A549 (cell line): Measurements from ENCODE around the gene HSP90AA1. TPM values are rescaled to one million over a fixed set of nuclear protein-coding genes. Genes with fewer than 3 reads are reported as not detected.
"Not testable (repeated sequence)": the region's sequence is repeated elsewhere in the genome, so short reads cannot be mapped to it uniquely, and the experiment has no call there.

ENCODE experiments used
- ATAC-seq, 2 experiments: fragments of 200-7000 bp in 1 of 2; fragments of >200 bp in 1 of 2; cut with Nextera tagmentation in 1 of 2; cut with Tn5 transposase in 1 of 2; 3 replicates each; pipeline versions ENCODE4 v1.8.0 to v1.9.1; 2018 to 2020; ENCODE audit warnings: mild to moderate bottlenecking in 1 of 2, moderate library complexity in 1 of 2
- CTCF ChIA-PET: fragments of 300-600 bp; sonication (Branson Sonifier 250); formaldehyde crosslinking; extraction: SDS; loops from one replicate; lab custom pipeline; 2021; ENCODE audit warnings: antibody characterized with exemption, inconsistent platforms; lab: Yijun Ruan, JAX
- POLR2A ChIA-PET: fragments of 350-600 bp; formaldehyde crosslinking; extraction: SDS; loops from one replicate; lab custom pipeline; 2021; ENCODE audit warnings: antibody characterized with exemption, inconsistent platforms; lab: Yijun Ruan, JAX
- DNase-seq, 2 experiments: peaks; one replicate each; pipeline versions ENCODE4 v3.0.0 to v3.0.0-alpha.2; 2011 to 2016; ENCODE audit warnings: low read depth in 1 of 2, low spot score in 1 of 2
- FAIRE-seq: peaks from 2 replicates; lab custom pipeline; 2011; peaks lifted over from hg19 to GRCh38; lab: Jason Lieb, UNC
- H3K27ac ChIP-seq, 2 experiments: fragments of >200 bp; sonication (Bioruptor Twin); formaldehyde crosslinking; 3 replicates each; pipeline ENCODE4 v1.5.1; 2016 to 2017
- H3K4me1 ChIP-seq: fragments of >200 bp; sonication (Bioruptor Twin); formaldehyde crosslinking; 3 replicates; pipeline ENCODE4 v1.6.1; 2016
- H3K4me2 ChIP-seq: fragments of >200 bp; sonication (Bioruptor Twin); formaldehyde crosslinking; 3 replicates; pipeline ENCODE4 v1.6.1; 2016
- H3K4me3 ChIP-seq: fragments of >200 bp; sonication (Bioruptor Twin); formaldehyde crosslinking; 3 replicates; pipeline ENCODE4 v1.5.1; 2016
- H3K9me3 ChIP-seq: fragments of >200 bp; sonication (Bioruptor Twin); formaldehyde crosslinking; 3 replicates; pipeline ENCODE4 v1.6.1; 2016
- BCL3 ChIP-seq: fragments of >200 bp; sonication (Bioruptor Twin); formaldehyde crosslinking; IDR thresholded peaks from 3 replicates; pipeline ENCODE4 v1.6.1; 2016
- CBX8 ChIP-seq: fragments of 200-600 bp; sonication (generic); IDR thresholded peaks from 2 replicates; pipeline ENCODE4 v1.6.1; 2016
- EHF ChIP-seq: fragments of 250-450 bp; sonication (Bioruptor Pico); IDR thresholded peaks from 2 replicates; pipeline ENCODE4 v1.5.0; 2020; ENCODE audit warnings: mild to moderate bottlenecking
- EHMT2 ChIP-seq: fragments of 200-600 bp; sonication (generic); IDR thresholded peaks from 2 replicates; pipeline ENCODE4 v1.6.1; 2016; ENCODE audit warnings: antibody characterized with exemption, low read depth, mild to moderate bottlenecking, moderate library complexity
- FOSL2 ChIP-seq, 2 experiments: fragments of 450-650 bp in 1 of 2; fragments of >200 bp in 1 of 2; sonication (Bioruptor Twin) in 1 of 2; formaldehyde crosslinking; IDR thresholded peaks; 2 replicates each; pipeline versions ENCODE4 v1.5.0 to v1.6.1; 2016 to 2020; ENCODE audit warnings: mild to moderate bottlenecking in 1 of 2, moderate library complexity in 1 of 2
- FOXS1 ChIP-seq: fragments of 250-450 bp; sonication (Bioruptor Pico); IDR thresholded peaks from 2 replicates; pipeline ENCODE4 v1.5.0; 2020; ENCODE audit warnings: mild to moderate bottlenecking, moderate library complexity
- HDAC2 ChIP-seq: fragments of 200-600 bp; sonication (generic); IDR thresholded peaks from 2 replicates; pipeline ENCODE4 v1.6.1; 2016
- HEYL ChIP-seq: fragments of 250-450 bp; sonication (Bioruptor Pico); IDR thresholded peaks from 2 replicates; pipeline ENCODE4 v1.8.0; 2021; ENCODE audit warnings: mild to moderate bottlenecking, moderate library complexity
- HOXA7 ChIP-seq: fragments of 250-450 bp; sonication (Bioruptor Pico); IDR thresholded peaks from 2 replicates; pipeline ENCODE4 v1.5.0; 2020; ENCODE audit warnings: mild to moderate bottlenecking, moderate library complexity
- MYC ChIP-seq: IDR thresholded peaks from 2 replicates; pipeline ENCODE4 v1.6.1; 2012; ENCODE audit warnings: mild to moderate bottlenecking, inconsistent platforms, low read length, improper control_type of control experiment, borderline replicate concordance
- PHF8 ChIP-seq: fragments of 200-600 bp; sonication (generic); IDR thresholded peaks from 2 replicates; pipeline ENCODE4 v1.6.1; 2016; ENCODE audit warnings: low read depth, mild to moderate bottlenecking, antibody characterized with exemption, moderate library complexity, borderline replicate concordance
- RARB ChIP-seq: fragments of 250-450 bp; sonication (Bioruptor Pico); IDR thresholded peaks from 2 replicates; pipeline ENCODE4 v1.8.0; 2021; ENCODE audit warnings: mild to moderate bottlenecking, moderate library complexity
- RNF2 ChIP-seq: fragments of 200-600 bp; sonication (generic); IDR thresholded peaks from 2 replicates; pipeline ENCODE4 v1.6.1; 2016; ENCODE audit warnings: low read depth, mild to moderate bottlenecking, antibody characterized with exemption, moderate library complexity, borderline replicate concordance
- SMC3 ChIP-seq: fragments of >200 bp; sonication (Bioruptor Twin); formaldehyde crosslinking; IDR thresholded peaks from 3 replicates; pipeline ENCODE4 v1.6.1; 2018; ENCODE audit warnings: inconsistent platforms
- TP53 ChIP-seq: fragments of 250-450 bp; sonication (Bioruptor Pico); IDR thresholded peaks from 2 replicates; pipeline ENCODE4 v1.5.0; 2021; ENCODE audit warnings: mild to moderate bottlenecking, moderate library complexity
- ZC3H11A ChIP-seq: fragments of 450-650 bp; IDR thresholded peaks from 2 replicates; pipeline ENCODE4 v1.6.1; 2014; ENCODE audit warnings: antibody characterized with exemption, mild to moderate bottlenecking
- ZNF302 ChIP-seq: fragments of 250-450 bp; sonication (Bioruptor Pico); IDR thresholded peaks from 2 replicates; pipeline ENCODE4 v1.9.0; 2021; ENCODE audit warnings: inconsistent platforms, mild to moderate bottlenecking, moderate library complexity
- ZSCAN20 ChIP-seq: fragments of 250-450 bp; sonication (Bioruptor Pico); IDR thresholded peaks from 2 replicates; pipeline ENCODE4 v1.8.0; 2022; ENCODE audit warnings: mild to moderate bottlenecking, moderate library complexity
- WGBS: methylation state at CpG from one replicate; pipeline ENCODE4 v1.1.6; 2017; ENCODE audit errors: missing lambda C conversion rate; 5-methylcytosine and 5-hydroxymethylcytosine counted together
- polyA plus RNA-seq, 4 experiments: library from polyadenylated mRNA; depleted of rRNA in 3 of 4; stranded (reverse); fragments of >200 nt; fragmentation: RNase III in 1 of 4; extraction: RNeasy Plus Mini Kit Qiagen cat#74134 plus additional on column Dnase treatment in 1 of 4; gene quantifications; 2 replicates in 3 of 4; 3 replicates in 1 of 4; pipeline ENCODE4 v1.2.3, GENCODE V29; 2011 to 2017
- TF ChIP-seq, protein P1 (sequence below): IDR thresholded peaks from 2 replicates; pipeline ENCODE4 v1.6.1; 2012; ENCODE audit warnings: low read depth, borderline replicate concordance
- TF ChIP-seq, protein P2 (sequence below): IDR thresholded peaks from 2 replicates; pipeline ENCODE4 v1.6.1; 2012
- TF ChIP-seq, protein P3 (sequence below): fragments of 200-600 bp; sonication (generic); IDR thresholded peaks from 2 replicates; pipeline ENCODE4 v1.6.1; 2016; ENCODE audit warnings: antibody characterized with exemption, mild to moderate bottlenecking, moderate library complexity

The HSP90AA1 gene
- polyA plus RNA-seq, 2 of the 4 experiments (the other 2 are of a cell fraction), result 1,087 to 1,864 TPM

DNA sequence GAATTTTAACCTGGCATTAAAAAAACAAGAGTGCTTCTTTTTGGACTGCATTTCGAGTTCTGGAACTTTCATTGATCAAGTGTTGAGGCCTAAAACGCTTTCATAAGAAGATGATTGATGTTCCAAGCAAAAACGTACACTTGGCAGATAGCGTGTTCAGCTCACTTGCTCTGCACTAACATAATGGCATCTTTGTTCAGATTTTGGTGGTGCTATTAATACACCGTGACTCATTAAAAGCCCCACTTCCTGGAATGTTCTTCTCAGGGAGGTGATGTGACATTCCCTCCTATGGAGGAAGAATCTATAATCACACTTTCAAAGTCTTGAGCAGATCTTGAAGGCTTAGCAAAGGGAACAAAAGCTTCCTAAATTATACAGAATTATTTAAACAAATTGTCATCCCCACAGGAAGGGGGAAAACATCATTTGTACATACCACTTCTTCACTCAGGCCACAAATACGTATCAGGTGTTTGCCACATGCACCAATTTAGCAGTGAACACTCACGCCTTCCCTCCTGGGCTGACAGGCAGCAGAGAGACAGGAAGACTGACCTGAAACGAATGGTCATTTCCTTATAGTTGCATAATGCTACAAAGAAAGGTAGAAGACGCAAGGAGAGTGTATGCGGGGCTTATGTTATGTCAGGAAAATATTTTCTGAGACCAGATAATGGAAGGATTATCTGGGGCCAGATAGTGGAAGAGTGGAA, 15.4 kb downstream of the HSP90AA1 start (continued):
- no peak for TF ChIP-seq HDAC2

DNA sequence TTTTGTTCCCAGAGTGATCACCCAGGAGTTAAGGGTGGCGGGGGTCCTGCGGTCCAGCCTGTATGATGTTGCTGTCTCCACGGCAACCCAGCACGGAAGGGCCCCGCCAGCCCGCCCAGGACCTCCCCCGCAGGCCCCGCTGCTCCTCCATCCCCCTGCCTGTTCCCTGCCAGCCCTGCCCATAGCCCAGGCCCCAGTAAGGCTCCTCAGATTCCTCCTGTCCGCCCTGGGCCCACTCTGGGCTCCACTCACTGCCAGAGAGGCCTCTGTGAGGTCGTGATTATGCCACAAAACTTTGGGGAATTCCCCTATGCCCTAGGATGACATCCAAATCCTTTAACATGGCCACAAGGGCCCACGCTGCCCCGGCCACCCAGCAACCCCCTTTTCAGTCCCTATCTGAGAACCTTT, 20.8 kb downstream of the HSP90AA1 start:
- POLR2A ChIA-PET, result interaction anchor here (0.9 kb wide), 1 partner anchor 31 kb away, joined by 3 read pairs; no protein-coding TSS in a partner anchor
- ATAC-seq (peak; percentile 7 to 17; a peak in 1 of 6 replicates), FAIRE-seq (no peak), DNase-seq (no peak)
- H3K4me3 ChIP-seq, result no peak overlapping the region
- 0 out of 3 replicates have a peak, but pooled peaks cover 2% of the 10 kb centered on the region for H3K9me3 ChIP-seq
- 79% methylated on average over 9 of the region's 12 CpGs for WGBS
- CTCF ChIA-PET, result interaction anchor here (0.6 to 4.0 kb wide), 5 partner anchors 30 to 291 kb away, joined by 3 to 29 read pairs (median 3); no protein-coding TSS in a partner anchor
- TF ChIP-seq SMC3, result no peak
- TF ChIP-seq ZSCAN20 (CRISPR knock-in tag), result no peak
- TF ChIP-seq EHMT2, result no peak
- no peak for TF ChIP-seq PHF8
- no peak for TF ChIP-seq FOSL2 (IDR thresholded peaks at IDR 0.05)
- TF ChIP-seq FOSL2 (CRISPR knock-in tag; IDR thresholded peaks at IDR 0.05), result no peak
- TF ChIP-seq ZC3H11A, result no peak
- no peak for TF ChIP-seq FOXS1 (CRISPR knock-in tag)
- no peak for TF ChIP-seq EHF (CRISPR knock-in tag)
- no peak for TF ChIP-seq CBX8
- TF ChIP-seq BCL3, result no peak
- H3K4me2 ChIP-seq, result no peak overlapping the region
- H3K4me1 ChIP-seq, result no peaks in the 10 kb centered on the region
- H3K27ac ChIP-seq, result no peak overlapping the region

DNA sequence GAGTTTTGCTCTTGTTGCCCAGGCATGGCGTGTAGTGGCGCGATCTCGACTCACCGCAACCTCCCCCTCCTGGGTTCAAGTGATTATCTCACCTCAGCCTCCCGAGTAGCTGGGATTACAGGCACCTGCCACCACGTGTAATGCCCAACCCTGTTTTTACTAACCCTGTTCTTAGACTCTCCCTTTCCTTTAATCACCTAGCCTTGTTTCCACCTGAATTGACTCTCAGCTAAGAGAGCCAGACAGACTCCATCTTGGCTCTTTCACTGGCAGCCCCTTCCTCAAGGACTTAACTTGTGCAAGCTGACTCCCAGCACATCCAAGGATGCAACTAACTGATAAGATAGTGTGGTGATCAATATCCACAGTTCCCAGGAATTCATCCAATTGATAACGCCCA, 22.3 kb downstream of the HSP90AA1 start:
- H3K4me3 ChIP-seq, FAIRE-seq, H3K27ac ChIP-seq, H3K4me1 ChIP-seq, POLR2A ChIA-PET, H3K4me2 ChIP-seq, ATAC-seq, DNase-seq, H3K9me3 ChIP-seq: not testable (repeated sequence)
- CTCF ChIA-PET, result interaction anchor here (1.0 to 4.0 kb wide), 8 partner anchors 9 to 296 kb away, joined by 3 to 29 read pairs (median 6); no protein-coding TSS in a partner anchor
- 91% methylated on average over 8 of the region's 8 CpGs for WGBS

DNA sequence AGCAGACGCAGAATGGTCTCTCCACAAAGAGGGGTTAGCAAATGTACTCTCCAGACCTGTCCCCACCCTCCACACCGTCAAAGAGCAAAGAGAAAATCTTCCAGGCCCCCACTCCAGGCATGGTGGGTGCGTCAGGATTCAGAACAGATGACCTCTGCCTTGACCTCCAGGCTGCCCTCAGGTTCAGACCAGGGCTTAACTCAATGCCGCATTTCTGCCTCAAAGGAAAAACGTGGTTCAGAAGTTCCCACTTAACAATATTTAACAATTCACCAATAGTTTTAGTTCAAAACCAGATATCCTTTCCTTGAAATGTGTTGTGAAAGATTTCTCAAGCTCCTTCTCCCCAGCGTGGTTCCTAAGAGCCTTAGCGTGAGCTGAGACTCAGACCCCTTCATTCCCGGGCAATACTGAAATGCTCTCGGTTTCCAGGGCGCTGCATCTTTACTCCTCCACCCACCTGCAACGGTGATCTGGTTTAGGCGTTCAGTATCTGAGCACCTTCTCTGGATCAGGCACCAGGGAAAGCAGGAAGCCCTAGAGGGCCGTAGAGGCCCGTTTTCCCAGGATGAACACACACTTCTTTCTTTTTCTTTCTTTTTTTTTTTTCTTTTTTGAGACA, 22.9 kb downstream of the HSP90AA1 start:
- H3K4me1 ChIP-seq, result no peaks in the 10 kb centered on the region
- no peak for FAIRE-seq
- no peak overlapping the region for H3K27ac ChIP-seq
- no peak overlapping the region for H3K4me2 ChIP-seq
- ATAC-seq, result no peak
- 81% methylated on average over 14 of the region's 14 CpGs for WGBS
- 0 out of 3 replicates have a peak, but pooled peaks cover 2% of the 10 kb centered on the region for H3K9me3 ChIP-seq
- H3K4me3 ChIP-seq, result no peak overlapping the region
- ChIA-PET CTCF (interaction anchor here (0.7 to 4.0 kb wide), 17 partner anchors 10 to 357 kb away, joined by 3 to 29 read pairs (median 4); no protein-coding TSS in a partner anchor), POLR2A (no interaction called here)
- DNase-seq, result no peak
- TF ChIP-seq HEYL (CRISPR knock-in tag) (no peak), MYC (no peak), ZNF302 (no peak), RNF2 (no peak), RARB (CRISPR knock-in tag) (no peak), HOXA7 (CRISPR knock-in tag) (no peak), TP53 (no peak), HDAC2 (no peak), BCL3 (no peak)
- TF ChIP-seq, protein P1, sequence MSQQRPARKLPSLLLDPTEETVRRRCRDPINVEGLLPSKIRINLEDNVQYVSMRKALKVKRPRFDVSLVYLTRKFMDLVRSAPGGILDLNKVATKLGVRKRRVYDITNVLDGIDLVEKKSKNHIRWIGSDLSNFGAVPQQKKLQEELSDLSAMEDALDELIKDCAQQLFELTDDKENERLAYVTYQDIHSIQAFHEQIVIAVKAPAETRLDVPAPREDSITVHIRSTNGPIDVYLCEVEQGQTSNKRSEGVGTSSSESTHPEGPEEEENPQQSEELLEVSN, result no peak
- TF ChIP-seq, protein P2, sequence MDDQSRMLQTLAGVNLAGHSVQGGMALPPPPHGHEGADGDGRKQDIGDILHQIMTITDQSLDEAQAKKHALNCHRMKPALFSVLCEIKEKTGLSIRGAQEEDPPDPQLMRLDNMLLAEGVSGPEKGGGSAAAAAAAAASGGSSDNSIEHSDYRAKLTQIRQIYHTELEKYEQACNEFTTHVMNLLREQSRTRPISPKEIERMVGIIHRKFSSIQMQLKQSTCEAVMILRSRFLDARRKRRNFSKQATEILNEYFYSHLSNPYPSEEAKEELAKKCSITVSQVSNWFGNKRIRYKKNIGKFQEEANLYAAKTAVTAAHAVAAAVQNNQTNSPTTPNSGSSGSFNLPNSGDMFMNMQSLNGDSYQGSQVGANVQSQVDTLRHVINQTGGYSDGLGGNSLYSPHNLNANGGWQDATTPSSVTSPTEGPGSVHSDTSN, result no peak
- TF ChIP-seq, protein P3, sequence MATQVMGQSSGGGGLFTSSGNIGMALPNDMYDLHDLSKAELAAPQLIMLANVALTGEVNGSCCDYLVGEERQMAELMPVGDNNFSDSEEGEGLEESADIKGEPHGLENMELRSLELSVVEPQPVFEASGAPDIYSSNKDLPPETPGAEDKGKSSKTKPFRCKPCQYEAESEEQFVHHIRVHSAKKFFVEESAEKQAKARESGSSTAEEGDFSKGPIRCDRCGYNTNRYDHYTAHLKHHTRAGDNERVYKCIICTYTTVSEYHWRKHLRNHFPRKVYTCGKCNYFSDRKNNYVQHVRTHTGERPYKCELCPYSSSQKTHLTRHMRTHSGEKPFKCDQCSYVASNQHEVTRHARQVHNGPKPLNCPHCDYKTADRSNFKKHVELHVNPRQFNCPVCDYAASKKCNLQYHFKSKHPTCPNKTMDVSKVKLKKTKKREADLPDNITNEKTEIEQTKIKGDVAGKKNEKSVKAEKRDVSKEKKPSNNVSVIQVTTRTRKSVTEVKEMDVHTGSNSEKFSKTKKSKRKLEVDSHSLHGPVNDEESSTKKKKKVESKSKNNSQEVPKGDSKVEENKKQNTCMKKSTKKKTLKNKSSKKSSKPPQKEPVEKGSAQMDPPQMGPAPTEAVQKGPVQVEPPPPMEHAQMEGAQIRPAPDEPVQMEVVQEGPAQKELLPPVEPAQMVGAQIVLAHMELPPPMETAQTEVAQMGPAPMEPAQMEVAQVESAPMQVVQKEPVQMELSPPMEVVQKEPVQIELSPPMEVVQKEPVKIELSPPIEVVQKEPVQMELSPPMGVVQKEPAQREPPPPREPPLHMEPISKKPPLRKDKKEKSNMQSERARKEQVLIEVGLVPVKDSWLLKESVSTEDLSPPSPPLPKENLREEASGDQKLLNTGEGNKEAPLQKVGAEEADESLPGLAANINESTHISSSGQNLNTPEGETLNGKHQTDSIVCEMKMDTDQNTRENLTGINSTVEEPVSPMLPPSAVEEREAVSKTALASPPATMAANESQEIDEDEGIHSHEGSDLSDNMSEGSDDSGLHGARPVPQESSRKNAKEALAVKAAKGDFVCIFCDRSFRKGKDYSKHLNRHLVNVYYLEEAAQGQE, result no peak
